GM23338 (cell line): ENCODE data around the gene MYH15. TPM values are rescaled to one million over a fixed set of nuclear protein-coding genes. Genes with fewer than 3 reads are reported as not detected.
A peak's percentile ranks its signal among the peaks of the same experiment; 100 is the strongest.

Experiments
- ATAC-seq: fragments of 200-7000 bp; cut with Tn5 transposase; 3 replicates; pipeline ENCODE4 v1.9.1; 2020
- DNase-seq: peaks from one replicate; pipeline ENCODE4 v3.0.0-alpha.2; 2015; ENCODE audit warnings: low spot score
- H2AFZ ChIP-seq: fragments of 200-600 bp; sonication (generic); 2 replicates; pipeline ENCODE4 v1.8.0; 2016; ENCODE audit warnings: antibody characterized with exemption, mild to moderate bottlenecking, moderate library complexity
- H3F3A ChIP-seq: fragments of 200-600 bp; sonication (generic); replicated peaks from 2 replicates; pipeline ENCODE4 v1.8.0; 2017; ENCODE audit warnings: antibody characterized with exemption, mixed run types, low read depth
- H3K27ac ChIP-seq: fragments of 200-600 bp; sonication (generic); 2 replicates; pipeline ENCODE4 v1.6.1; 2016; ENCODE audit warnings: low read depth
- H3K27me3 ChIP-seq: fragments of 200-600 bp; sonication (generic); 2 replicates; pipeline ENCODE4 v1.8.0; 2016; ENCODE audit warnings: mild to moderate bottlenecking, mixed run types, moderate library complexity; ENCODE audit not compliant: insufficient read depth
- H3K36me3 ChIP-seq: fragments of 200-600 bp; sonication (generic); 2 replicates; pipeline ENCODE4 v1.8.0; 2016; ENCODE audit warnings: mild to moderate bottlenecking; ENCODE audit not compliant: insufficient read depth
- H3K4me1 ChIP-seq: fragments of 200-600 bp; sonication (generic); 2 replicates; pipeline ENCODE4 v1.8.0; 2016; ENCODE audit warnings: mild to moderate bottlenecking, moderate library complexity; ENCODE audit not compliant: insufficient read depth
- H3K4me2 ChIP-seq: fragments of 200-600 bp; sonication (generic); 2 replicates; pipeline ENCODE4 v1.7.1; 2017; ENCODE audit warnings: mixed run types
- H3K4me3 ChIP-seq: fragments of 200-600 bp; sonication (generic); 2 replicates; pipeline ENCODE4 v1.6.1; 2016; ENCODE audit warnings: mixed run types
- H3K79me2 ChIP-seq: fragments of 200-600 bp; sonication (generic); replicated peaks from 2 replicates; pipeline ENCODE4 v1.8.0; 2017; ENCODE audit warnings: mild to moderate bottlenecking; ENCODE audit not compliant: insufficient read depth
- H3K9me2 ChIP-seq: fragments of 200-600 bp; sonication (generic); 2 replicates; pipeline ENCODE4 v1.8.0; 2017; ENCODE audit not compliant: insufficient read depth
- H4K20me1 ChIP-seq: fragments of 200-600 bp; sonication (generic); replicated peaks from 2 replicates; pipeline ENCODE4 v1.8.0; 2017; ENCODE audit warnings: mild to moderate bottlenecking; ENCODE audit not compliant: insufficient read depth
- H3K27ac Mint-ChIP-seq: 2 replicates; pipeline ENCODE4 v1.8.0; 2020; ENCODE audit warnings: inconsistent platforms, mild to moderate bottlenecking, moderate library complexity, mixed read lengths
- H3K27me3 Mint-ChIP-seq: 3 replicates; pipeline ENCODE4 v1.8.0; 2022; ENCODE audit warnings: low read depth, mild to moderate bottlenecking, moderate library complexity, mixed read lengths, inconsistent platforms; ENCODE audit not compliant: insufficient read depth, poor library complexity
- H3K36me3 Mint-ChIP-seq: 3 replicates; pipeline ENCODE4 v1.8.0; 2021; ENCODE audit warnings: low read depth, mild to moderate bottlenecking, inconsistent platforms, moderate library complexity, mixed read lengths
- H3K4me1 Mint-ChIP-seq: 3 replicates; pipeline ENCODE4 v1.8.0; 2020; ENCODE audit warnings: mild to moderate bottlenecking, inconsistent platforms, mixed read lengths
- H3K4me3 Mint-ChIP-seq: 3 replicates; pipeline ENCODE4 v1.8.0; 2021; ENCODE audit warnings: moderate library complexity, mild to moderate bottlenecking, inconsistent platforms, mixed read lengths
- H3K9me3 Mint-ChIP-seq: 3 replicates; pipeline ENCODE4 v1.8.0; 2020; ENCODE audit warnings: moderate library complexity, mild to moderate bottlenecking, inconsistent platforms, mixed read lengths
- CREB1 ChIP-seq: fragments of 250-450 bp; sonication (Bioruptor Pico); IDR thresholded peaks from 2 replicates; pipeline ENCODE4 v1.5.0; 2020; ENCODE audit warnings: low read depth, mild to moderate bottlenecking, moderate library complexity
- EZH2 ChIP-seq: fragments of 200-600 bp; sonication (generic); IDR thresholded peaks from one replicate; pipeline ENCODE4 v1.8.0; 2017; ENCODE audit warnings: antibody characterized with exemption, mild to moderate bottlenecking, low read depth; ENCODE audit not compliant: unreplicated experiment
- EZH2phosphoT487 ChIP-seq: fragments of 200-600 bp; sonication (generic); IDR thresholded peaks from one replicate; pipeline ENCODE4 v1.8.1; 2018; ENCODE audit warnings: antibody characterized with exemption; ENCODE audit not compliant: unreplicated experiment
- JUNB ChIP-seq: IDR thresholded peaks from one replicate; pipeline ENCODE4 v1.6.1; 2016; ENCODE audit warnings: antibody characterized with exemption; ENCODE audit not compliant: unreplicated experiment
- NANOG ChIP-seq: IDR thresholded peaks from 2 replicates; pipeline ENCODE4 v1.6.1; 2016; ENCODE audit warnings: antibody characterized with exemption, borderline replicate concordance
- POLR2AphosphoS5 ChIP-seq: IDR thresholded peaks from 2 replicates; pipeline ENCODE4 v1.6.1; 2016; ENCODE audit warnings: antibody characterized with exemption, low read depth
- STAT1 ChIP-seq: IDR thresholded peaks from one replicate; pipeline ENCODE4 v1.6.1; 2016; ENCODE audit warnings: antibody characterized with exemption; ENCODE audit not compliant: unreplicated experiment
- ZNF114 ChIP-seq: fragments of 250-450 bp; sonication (Bioruptor Pico); IDR thresholded peaks from 2 replicates; pipeline ENCODE4 v1.5.0; 2020; ENCODE audit warnings: mild to moderate bottlenecking, moderate library complexity
- ZNF331 ChIP-seq: fragments of 250-450 bp; sonication (Bioruptor Pico); IDR thresholded peaks from 2 replicates; pipeline ENCODE4 v1.5.0; 2020; ENCODE audit warnings: low read depth, mild to moderate bottlenecking, moderate library complexity
- polyA plus RNA-seq: library from polyadenylated mRNA; unstranded; fragments of >200 nt; fragmentation: Nextera tagmentation; extraction: Ambion mirVana; gene quantifications from 2 replicates; pipeline ENCODE4 v1.2.1, GENCODE V29; 2016
- total RNA-seq: library from RNA; depleted of rRNA; stranded (reverse); fragments of >200 nt; shearing (Covaris generic); gene quantifications from 2 replicates; pipeline ENCODE4 v1.2.3, GENCODE V29; 2014
- TF ChIP-seq, protein P1 (sequence below), 2 experiments: fragments of 200-600 bp in 1 of 2; sonication (generic) in 1 of 2; conservative IDR thresholded peaks; 2 replicates each; pipeline versions ENCODE4 v1.5.1 to v1.6.1; 2016 to 2017; ENCODE audit warnings: antibody characterized with exemption in 2 of 2, low read depth in 2 of 2, mild to moderate bottlenecking in 2 of 2, moderate library complexity in 1 of 2
- TF ChIP-seq, protein P2 (sequence below): IDR thresholded peaks from one replicate; pipeline ENCODE4 v1.6.1; 2018; ENCODE audit warnings: antibody characterized with exemption; ENCODE audit not compliant: unreplicated experiment
- TF ChIP-seq, protein P3 (sequence below): fragments of 250-450 bp; sonication (Bioruptor Pico); IDR thresholded peaks from 2 replicates; pipeline ENCODE4 v1.5.0; 2020; ENCODE audit warnings: mild to moderate bottlenecking, moderate library complexity
- TF ChIP-seq, protein P4 (sequence below): IDR thresholded peaks from 2 replicates; pipeline ENCODE4 v1.6.1; 2016; ENCODE audit warnings: antibody characterized with exemption

Gene MYH15
- total and polyA plus RNA-seq, 2 experiments from 2014 or later = 0.07 TPM; not detected in 1

DNA sequence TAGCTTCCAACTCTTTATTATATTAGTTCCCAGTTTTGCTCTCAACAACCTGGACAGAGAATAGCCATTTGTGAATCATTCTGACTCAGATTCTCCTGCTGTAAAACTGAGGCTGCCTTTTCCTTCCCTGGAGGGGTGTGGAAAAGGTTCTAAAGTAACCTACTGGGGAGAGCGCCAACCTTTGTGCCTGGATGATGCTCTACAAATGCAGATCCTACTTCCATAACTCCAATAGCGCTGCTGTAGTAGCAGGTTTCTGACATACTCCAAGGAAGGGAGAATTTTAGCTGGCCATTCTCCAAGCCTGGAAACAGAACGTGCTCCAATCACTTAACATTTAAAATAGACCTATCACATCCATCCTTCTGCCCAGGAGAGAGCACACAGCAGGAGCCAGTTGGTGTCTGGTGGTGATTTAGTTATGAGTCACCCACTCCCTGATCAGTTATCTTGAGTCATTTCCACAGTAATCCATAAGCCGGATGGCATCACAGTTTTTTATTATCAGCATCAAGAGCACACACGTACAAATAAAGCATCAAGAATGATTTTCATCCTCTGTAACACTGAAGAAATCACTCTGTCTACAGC is 38.3 kb downstream of the MYH15 start:
- DNase-seq = no peak
- Mint-ChIP-seq H3K4me1 (peaks cover 14% of the 10 kb centered on the region; the same call in 2 of the 3 replicates), H3K9me3 (no peaks in the 10 kb centered on the region), H3K4me3 (no peak overlapping the region), H3K27me3 (no peaks in the 10 kb centered on the region), H3K27ac (no peak overlapping the region; the same call in 1 of the 2 replicates), H3K36me3 (no peaks in the 10 kb centered on the region)
- no peak for ATAC-seq
- Histone ChIP-seq H3K36me3 (no peaks in the 10 kb centered on the region), H4K20me1 (no peaks in the 10 kb centered on the region), H3K4me2 (no peak overlapping the region), H2AFZ (peak overlapping the region; percentile 94), H3K27ac (no peak overlapping the region), H3K79me2 (no peaks in the 10 kb centered on the region), H3K27me3 (no peaks in the 10 kb centered on the region), H3F3A (no peaks in the 10 kb centered on the region), H3K4me3 (no peak overlapping the region), H3K4me1 (0 out of 2 replicates have a peak, but pooled peaks cover 3% of the 10 kb centered on the region), H3K9me2 (no peaks in the 10 kb centered on the region)
- TF ChIP-seq, protein P1, sequence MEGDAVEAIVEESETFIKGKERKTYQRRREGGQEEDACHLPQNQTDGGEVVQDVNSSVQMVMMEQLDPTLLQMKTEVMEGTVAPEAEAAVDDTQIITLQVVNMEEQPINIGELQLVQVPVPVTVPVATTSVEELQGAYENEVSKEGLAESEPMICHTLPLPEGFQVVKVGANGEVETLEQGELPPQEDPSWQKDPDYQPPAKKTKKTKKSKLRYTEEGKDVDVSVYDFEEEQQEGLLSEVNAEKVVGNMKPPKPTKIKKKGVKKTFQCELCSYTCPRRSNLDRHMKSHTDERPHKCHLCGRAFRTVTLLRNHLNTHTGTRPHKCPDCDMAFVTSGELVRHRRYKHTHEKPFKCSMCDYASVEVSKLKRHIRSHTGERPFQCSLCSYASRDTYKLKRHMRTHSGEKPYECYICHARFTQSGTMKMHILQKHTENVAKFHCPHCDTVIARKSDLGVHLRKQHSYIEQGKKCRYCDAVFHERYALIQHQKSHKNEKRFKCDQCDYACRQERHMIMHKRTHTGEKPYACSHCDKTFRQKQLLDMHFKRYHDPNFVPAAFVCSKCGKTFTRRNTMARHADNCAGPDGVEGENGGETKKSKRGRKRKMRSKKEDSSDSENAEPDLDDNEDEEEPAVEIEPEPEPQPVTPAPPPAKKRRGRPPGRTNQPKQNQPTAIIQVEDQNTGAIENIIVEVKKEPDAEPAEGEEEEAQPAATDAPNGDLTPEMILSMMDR (conservative IDR thresholded peaks at IDR 0.05; ENCODE audit: low read depth in 2 of 2) = no peak
- TF ChIP-seq, protein P2, sequence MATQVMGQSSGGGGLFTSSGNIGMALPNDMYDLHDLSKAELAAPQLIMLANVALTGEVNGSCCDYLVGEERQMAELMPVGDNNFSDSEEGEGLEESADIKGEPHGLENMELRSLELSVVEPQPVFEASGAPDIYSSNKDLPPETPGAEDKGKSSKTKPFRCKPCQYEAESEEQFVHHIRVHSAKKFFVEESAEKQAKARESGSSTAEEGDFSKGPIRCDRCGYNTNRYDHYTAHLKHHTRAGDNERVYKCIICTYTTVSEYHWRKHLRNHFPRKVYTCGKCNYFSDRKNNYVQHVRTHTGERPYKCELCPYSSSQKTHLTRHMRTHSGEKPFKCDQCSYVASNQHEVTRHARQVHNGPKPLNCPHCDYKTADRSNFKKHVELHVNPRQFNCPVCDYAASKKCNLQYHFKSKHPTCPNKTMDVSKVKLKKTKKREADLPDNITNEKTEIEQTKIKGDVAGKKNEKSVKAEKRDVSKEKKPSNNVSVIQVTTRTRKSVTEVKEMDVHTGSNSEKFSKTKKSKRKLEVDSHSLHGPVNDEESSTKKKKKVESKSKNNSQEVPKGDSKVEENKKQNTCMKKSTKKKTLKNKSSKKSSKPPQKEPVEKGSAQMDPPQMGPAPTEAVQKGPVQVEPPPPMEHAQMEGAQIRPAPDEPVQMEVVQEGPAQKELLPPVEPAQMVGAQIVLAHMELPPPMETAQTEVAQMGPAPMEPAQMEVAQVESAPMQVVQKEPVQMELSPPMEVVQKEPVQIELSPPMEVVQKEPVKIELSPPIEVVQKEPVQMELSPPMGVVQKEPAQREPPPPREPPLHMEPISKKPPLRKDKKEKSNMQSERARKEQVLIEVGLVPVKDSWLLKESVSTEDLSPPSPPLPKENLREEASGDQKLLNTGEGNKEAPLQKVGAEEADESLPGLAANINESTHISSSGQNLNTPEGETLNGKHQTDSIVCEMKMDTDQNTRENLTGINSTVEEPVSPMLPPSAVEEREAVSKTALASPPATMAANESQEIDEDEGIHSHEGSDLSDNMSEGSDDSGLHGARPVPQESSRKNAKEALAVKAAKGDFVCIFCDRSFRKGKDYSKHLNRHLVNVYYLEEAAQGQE = no peak
- TF ChIP-seq EZH2phosphoT487 = no peak
- no peak for TF ChIP-seq EZH2
- no peak for TF ChIP-seq STAT1
- TF ChIP-seq ZNF331 (CRISPR knock-in tag) = no peak
- TF ChIP-seq JUNB = no peak
- TF ChIP-seq ZNF114 (CRISPR knock-in tag) = no peak
- no peak for TF ChIP-seq NANOG
- TF ChIP-seq, protein P3, sequence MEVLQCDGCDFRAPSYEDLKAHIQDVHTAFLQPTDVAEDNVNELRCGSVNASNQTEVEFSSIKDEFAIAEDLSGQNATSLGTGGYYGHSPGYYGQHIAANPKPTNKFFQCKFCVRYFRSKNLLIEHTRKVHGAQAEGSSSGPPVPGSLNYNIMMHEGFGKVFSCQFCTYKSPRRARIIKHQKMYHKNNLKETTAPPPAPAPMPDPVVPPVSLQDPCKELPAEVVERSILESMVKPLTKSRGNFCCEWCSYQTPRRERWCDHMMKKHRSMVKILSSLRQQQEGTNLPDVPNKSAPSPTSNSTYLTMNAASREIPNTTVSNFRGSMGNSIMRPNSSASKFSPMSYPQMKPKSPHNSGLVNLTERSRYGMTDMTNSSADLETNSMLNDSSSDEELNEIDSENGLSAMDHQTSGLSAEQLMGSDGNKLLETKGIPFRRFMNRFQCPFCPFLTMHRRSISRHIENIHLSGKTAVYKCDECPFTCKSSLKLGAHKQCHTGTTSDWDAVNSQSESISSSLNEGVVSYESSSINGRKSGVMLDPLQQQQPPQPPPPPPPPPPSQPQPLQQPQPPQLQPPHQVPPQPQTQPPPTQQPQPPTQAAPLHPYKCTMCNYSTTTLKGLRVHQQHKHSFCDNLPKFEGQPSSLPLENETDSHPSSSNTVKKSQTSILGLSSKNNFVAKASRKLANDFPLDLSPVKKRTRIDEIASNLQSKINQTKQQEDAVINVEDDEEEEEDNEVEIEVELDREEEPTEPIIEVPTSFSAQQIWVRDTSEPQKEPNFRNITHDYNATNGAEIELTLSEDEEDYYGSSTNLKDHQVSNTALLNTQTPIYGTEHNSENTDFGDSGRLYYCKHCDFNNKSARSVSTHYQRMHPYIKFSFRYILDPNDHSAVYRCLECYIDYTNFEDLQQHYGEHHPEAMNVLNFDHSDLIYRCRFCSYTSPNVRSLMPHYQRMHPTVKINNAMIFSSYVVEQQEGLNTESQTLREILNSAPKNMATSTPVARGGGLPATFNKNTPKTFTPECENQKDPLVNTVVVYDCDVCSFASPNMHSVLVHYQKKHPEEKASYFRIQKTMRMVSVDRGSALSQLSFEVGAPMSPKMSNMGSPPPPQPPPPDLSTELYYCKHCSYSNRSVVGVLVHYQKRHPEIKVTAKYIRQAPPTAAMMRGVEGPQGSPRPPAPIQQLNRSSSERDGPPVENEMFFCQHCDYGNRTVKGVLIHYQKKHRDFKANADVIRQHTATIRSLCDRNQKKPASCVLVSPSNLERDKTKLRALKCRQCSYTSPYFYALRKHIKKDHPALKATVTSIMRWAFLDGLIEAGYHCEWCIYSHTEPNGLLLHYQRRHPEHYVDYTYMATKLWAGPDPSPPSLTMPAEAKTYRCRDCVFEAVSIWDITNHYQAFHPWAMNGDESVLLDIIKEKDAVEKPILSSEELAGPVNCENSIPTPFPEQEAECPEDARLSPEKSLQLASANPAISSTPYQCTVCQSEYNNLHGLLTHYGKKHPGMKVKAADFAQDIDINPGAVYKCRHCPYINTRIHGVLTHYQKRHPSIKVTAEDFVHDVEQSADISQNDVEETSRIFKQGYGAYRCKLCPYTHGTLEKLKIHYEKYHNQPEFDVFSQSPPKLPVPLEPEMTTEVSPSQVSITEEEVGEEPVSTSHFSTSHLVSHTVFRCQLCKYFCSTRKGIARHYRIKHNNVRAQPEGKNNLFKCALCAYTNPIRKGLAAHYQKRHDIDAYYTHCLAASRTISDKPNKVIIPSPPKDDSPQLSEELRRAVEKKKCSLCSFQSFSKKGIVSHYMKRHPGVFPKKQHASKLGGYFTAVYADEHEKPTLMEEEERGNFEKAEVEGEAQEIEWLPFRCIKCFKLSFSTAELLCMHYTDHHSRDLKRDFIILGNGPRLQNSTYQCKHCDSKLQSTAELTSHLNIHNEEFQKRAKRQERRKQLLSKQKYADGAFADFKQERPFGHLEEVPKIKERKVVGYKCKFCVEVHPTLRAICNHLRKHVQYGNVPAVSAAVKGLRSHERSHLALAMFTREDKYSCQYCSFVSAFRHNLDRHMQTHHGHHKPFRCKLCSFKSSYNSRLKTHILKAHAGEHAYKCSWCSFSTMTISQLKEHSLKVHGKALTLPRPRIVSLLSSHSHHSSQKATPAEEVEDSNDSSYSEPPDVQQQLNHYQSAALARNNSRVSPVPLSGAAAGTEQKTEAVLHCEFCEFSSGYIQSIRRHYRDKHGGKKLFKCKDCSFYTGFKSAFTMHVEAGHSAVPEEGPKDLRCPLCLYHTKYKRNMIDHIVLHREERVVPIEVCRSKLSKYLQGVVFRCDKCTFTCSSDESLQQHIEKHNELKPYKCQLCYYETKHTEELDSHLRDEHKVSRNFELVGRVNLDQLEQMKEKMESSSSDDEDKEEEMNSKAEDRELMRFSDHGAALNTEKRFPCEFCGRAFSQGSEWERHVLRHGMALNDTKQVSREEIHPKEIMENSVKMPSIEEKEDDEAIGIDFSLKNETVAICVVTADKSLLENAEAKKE (CRISPR knock-in tag) = no peak
- no peak for TF ChIP-seq CREB1 (CRISPR knock-in tag)
- TF ChIP-seq, protein P4, sequence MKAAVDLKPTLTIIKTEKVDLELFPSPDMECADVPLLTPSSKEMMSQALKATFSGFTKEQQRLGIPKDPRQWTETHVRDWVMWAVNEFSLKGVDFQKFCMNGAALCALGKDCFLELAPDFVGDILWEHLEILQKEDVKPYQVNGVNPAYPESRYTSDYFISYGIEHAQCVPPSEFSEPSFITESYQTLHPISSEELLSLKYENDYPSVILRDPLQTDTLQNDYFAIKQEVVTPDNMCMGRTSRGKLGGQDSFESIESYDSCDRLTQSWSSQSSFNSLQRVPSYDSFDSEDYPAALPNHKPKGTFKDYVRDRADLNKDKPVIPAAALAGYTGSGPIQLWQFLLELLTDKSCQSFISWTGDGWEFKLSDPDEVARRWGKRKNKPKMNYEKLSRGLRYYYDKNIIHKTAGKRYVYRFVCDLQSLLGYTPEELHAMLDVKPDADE = no peak
- no peak for TF ChIP-seq POLR2AphosphoS5
